MM.1S (cell line): ENCODE data around the gene CANT1.

Experiments used
- EZH2 ChIP-seq: fragments of 300-600 bp; sonication (generic); optimal IDR thresholded peaks from 2 replicates; pipeline ENCODE3; 2017; ENCODE audit warnings: low read depth, mild to moderate bottlenecking, antibody characterized with exemption, low read length, mixed read lengths
- EZH2phosphoT487 ChIP-seq: fragments of 300-600 bp; sonication (generic); IDR thresholded peaks from 2 replicates; pipeline ENCODE4 v1.6.1; 2018; ENCODE audit warnings: antibody characterized with exemption, low read length
- TF ChIP-seq, protein P1 (sequence below): fragments of 300-600 bp; sonication (generic); IDR thresholded peaks from 2 replicates; pipeline ENCODE4 v1.5.1; 2016; ENCODE audit warnings: antibody characterized with exemption, low read length, mixed read lengths

- TF ChIP-seq, protein P1, sequence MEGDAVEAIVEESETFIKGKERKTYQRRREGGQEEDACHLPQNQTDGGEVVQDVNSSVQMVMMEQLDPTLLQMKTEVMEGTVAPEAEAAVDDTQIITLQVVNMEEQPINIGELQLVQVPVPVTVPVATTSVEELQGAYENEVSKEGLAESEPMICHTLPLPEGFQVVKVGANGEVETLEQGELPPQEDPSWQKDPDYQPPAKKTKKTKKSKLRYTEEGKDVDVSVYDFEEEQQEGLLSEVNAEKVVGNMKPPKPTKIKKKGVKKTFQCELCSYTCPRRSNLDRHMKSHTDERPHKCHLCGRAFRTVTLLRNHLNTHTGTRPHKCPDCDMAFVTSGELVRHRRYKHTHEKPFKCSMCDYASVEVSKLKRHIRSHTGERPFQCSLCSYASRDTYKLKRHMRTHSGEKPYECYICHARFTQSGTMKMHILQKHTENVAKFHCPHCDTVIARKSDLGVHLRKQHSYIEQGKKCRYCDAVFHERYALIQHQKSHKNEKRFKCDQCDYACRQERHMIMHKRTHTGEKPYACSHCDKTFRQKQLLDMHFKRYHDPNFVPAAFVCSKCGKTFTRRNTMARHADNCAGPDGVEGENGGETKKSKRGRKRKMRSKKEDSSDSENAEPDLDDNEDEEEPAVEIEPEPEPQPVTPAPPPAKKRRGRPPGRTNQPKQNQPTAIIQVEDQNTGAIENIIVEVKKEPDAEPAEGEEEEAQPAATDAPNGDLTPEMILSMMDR: no peak
- TF ChIP-seq EZH2 (no peak), EZH2phosphoT487 (no peak)
Observed at GRCh38 chr17:78953356-78954350, 55.9 kb downstream of the CANT1 start.
